Measurements from ENCODE around the gene SP3. TPM values are rescaled to one million over a fixed set of nuclear protein-coding genes. Genes with fewer than 3 reads are reported as not detected.

The SP3 gene
- total and polyA plus RNA-seq, 4 donors: 14.5 to 183 (median 55.2) TPM

GRCh38 chr2:173941567-173941966 is 23.6 kb downstream of the SP3 start:
- peaks cover 0 to 34% (median 4%) of the 10 kb centered on the region in 5 donors for H3K4me1 ChIP-seq (ENCODE audit: control insufficient read depth in 5 of 5, insufficient read depth in 5 of 5, low read length in 5 of 5)
- peaks cover 0 to 5% (median 1%) of the 10 kb centered on the region in 4 donors for H3K36me3 ChIP-seq (ENCODE audit: control insufficient read depth in 4 of 4, insufficient read depth in 4 of 4, low read length in 4 of 4)
- no peak overlapping the region for H3K4me3 ChIP-seq
- no peaks in the 10 kb centered on the region for H3K9me3 ChIP-seq (ENCODE audit: control insufficient read depth in 4 of 4, insufficient read depth in 3 of 4, low read length in 3 of 4)
- H3K27me3 ChIP-seq (ENCODE audit: control insufficient read depth in 3 of 3, insufficient read depth in 3 of 3, low read length in 2 of 3): no peaks in the 10 kb centered on the region
- no peak for DNase-seq
- no peak overlapping the region for H3K9ac ChIP-seq (ENCODE audit: insufficient read depth in 1 of 2, low read length in 2 of 2)
- 35 to 75% methylated on average over 1 of the region's 1 CpG for WGBS, 2 donors
- no peak for ATAC-seq (ENCODE audit: insufficient read depth, low FRiP score)
- TF ChIP-seq CTCF (IDR thresholded peaks at IDR 0.05; ENCODE audit: control extremely low read depth, extremely low read depth): no peak
- no peak overlapping the region for H3K27ac ChIP-seq (ENCODE audit: low read depth in 1 of 2, low read length in 1 of 2)

GRCh38 chr2:173940208-173941020 is 24.8 kb downstream of the SP3 start:
- no peaks in the 10 kb centered on the region for H3K9me3 ChIP-seq (ENCODE audit: control insufficient read depth in 4 of 4, insufficient read depth in 3 of 4, low read length in 3 of 4)
- no peak for DNase-seq
- no peak overlapping the region for H3K9ac ChIP-seq (ENCODE audit: insufficient read depth in 1 of 2, low read length in 2 of 2)
- peaks cover 0 to 5% (median 1%) of the 10 kb centered on the region in 4 donors for H3K36me3 ChIP-seq (ENCODE audit: control insufficient read depth in 4 of 4, insufficient read depth in 4 of 4, low read length in 4 of 4)
- H3K4me1 ChIP-seq (ENCODE audit: control insufficient read depth in 5 of 5, insufficient read depth in 5 of 5, low read length in 5 of 5): peaks cover 0 to 39% (median 4%) of the 10 kb centered on the region in 5 donors
- H3K4me3 ChIP-seq: no peak overlapping the region
- WGBS, 2 donors: 94 to 97% methylated on average over 5 of the region's 5 CpGs
- H3K27me3 ChIP-seq (ENCODE audit: control insufficient read depth in 3 of 3, insufficient read depth in 3 of 3, low read length in 2 of 3): no peaks in the 10 kb centered on the region
- no peak for ATAC-seq (ENCODE audit: insufficient read depth, low FRiP score)
- no peak for TF ChIP-seq CTCF (IDR thresholded peaks at IDR 0.05; ENCODE audit: control extremely low read depth, extremely low read depth)
- no peak overlapping the region for H3K27ac ChIP-seq (ENCODE audit: low read depth in 1 of 2, low read length in 1 of 2)

- H3K36me3 ChIP-seq (ENCODE audit: control insufficient read depth in 4 of 4, insufficient read depth in 4 of 4, low read length in 4 of 4): peaks cover 0 to 5% (median under 1%) of the 10 kb centered on the region in 4 donors
- 98 to 99% methylated on average over 2 of the region's 2 CpGs for WGBS, 2 donors
- DNase-seq (no peak), ATAC-seq (ENCODE audit: insufficient read depth, low FRiP score) (no peak)
- H3K9me3 ChIP-seq (ENCODE audit: control insufficient read depth in 4 of 4, insufficient read depth in 3 of 4, low read length in 3 of 4): no peaks in the 10 kb centered on the region
- H3K9ac ChIP-seq (ENCODE audit: insufficient read depth in 1 of 2, low read length in 2 of 2): no peak overlapping the region
- peaks cover 0 to 40% (median 4%) of the 10 kb centered on the region in 5 donors for H3K4me1 ChIP-seq (ENCODE audit: control insufficient read depth in 5 of 5, insufficient read depth in 5 of 5, low read length in 5 of 5)
- TF ChIP-seq CTCF (IDR thresholded peaks at IDR 0.05; ENCODE audit: control extremely low read depth, extremely low read depth): no peak
- H3K4me3 ChIP-seq: no peak overlapping the region
- H3K27me3 ChIP-seq (ENCODE audit: control insufficient read depth in 3 of 3, insufficient read depth in 3 of 3, low read length in 2 of 3): no peaks in the 10 kb centered on the region
- no peak overlapping the region for H3K27ac ChIP-seq (ENCODE audit: low read depth in 1 of 2, low read length in 1 of 2)
Measured at GRCh38 chr2:173938700-173939384, 26.3 kb downstream of the SP3 start.
